Measurements from ENCODE around the gene MAPT.

GRCh38 chr17:45961206-45961605 lies 66.9 kb downstream of the MAPT start:
- no peak for TF ChIP-seq CTCF (conservative IDR thresholded peaks at IDR 0.05; ENCODE audit: low read depth, low read length)
- TF ChIP-seq EZH2 (IDR thresholded peaks at IDR 0.05; ENCODE audit: low read length, unreplicated experiment) = no peak
- TF ChIP-seq EZH2phosphoT487 (IDR thresholded peaks at IDR 0.05; ENCODE audit: borderline replicate concordance, low read length) = no peak

All from PC-3 (cell line).